Measurements from ENCODE around the gene CLPSL1. TPM values are rescaled to one million over a fixed set of nuclear protein-coding genes. Genes with fewer than 3 reads are reported as not detected.

CLPSL1 gene
- total RNA-seq, 3 donors from 2014 or later (not counting 1 experiment from before 2014, with no cell fraction given) = not detected

DNA sequence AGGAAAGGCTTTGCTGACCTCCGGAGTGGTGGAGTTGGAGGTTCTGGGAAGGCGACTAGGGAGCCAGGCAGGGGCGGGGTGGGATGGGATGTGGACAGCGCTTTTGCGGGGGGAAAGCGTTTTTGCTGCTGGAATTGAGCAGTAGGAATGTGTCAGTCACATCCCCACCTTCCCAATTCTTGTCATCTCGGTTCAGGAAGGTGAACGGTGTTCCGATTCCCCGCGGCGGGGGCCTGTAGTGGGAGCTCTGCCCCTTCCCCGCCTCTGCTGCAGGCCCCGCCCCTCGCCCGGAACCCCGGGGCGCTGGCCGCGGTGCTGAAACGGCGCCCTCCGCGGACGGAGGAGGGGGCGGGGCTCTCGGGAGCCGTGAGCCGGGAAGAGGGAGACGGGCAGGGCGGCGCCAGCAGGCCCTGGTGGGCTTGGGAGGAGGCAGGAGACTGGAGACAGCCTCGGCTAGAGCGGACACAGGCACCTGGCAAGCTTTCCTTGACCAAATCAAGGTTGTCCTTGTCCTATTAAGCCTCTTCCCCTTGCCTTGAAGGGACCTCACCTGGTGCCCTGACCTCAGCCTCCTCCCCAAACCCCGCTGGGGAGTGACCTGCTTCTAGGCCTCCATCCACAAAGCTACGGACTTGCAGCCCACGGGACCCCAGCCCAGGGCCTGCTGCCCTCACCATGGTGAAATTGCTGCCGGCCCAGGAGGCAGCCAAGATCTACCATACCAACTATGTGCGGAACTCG lies 24.3 kb downstream of the CLPSL1 start, which contains the start of gene LHFPL5:
TSS of gene LHFPL5 (plus strand) at position 357 of the 741 bp plus-strand sequence. CDS start at position 676, 319 bp downstream.
- peaks cover 15 to 26% of the 10 kb centered on the region in 2 donors for H3K27me3 Mint-ChIP-seq (ENCODE audit: low read depth in 2 of 2)
- intact Hi-C loops (cut with micrococcal nuclease) = no loop called here
- WGBS (ENCODE audit: insufficient coverage) = 11% methylated on average over 40 of the region's 40 CpGs
- H3K27ac ChIP-seq (ENCODE audit: low read length) = no peak within 1 kb of the TSS
- peaks cover 7% of the 10 kb centered on the region for H3K4me1 ChIP-seq (ENCODE audit: control insufficient read depth, insufficient read depth, low read length)
- no peak for TF ChIP-seq CTCF (IDR thresholded peaks at IDR 0.05)
- H3K4me3 Mint-ChIP-seq = no peak within 1 kb of the TSS
- peak; percentile 58 to 64 for DNase-seq
- peak; percentile 80 to 98 (median 96) for ATAC-seq
- H3K27ac Mint-ChIP-seq = no peak within 1 kb of the TSS
- H3K36me3 ChIP-seq (ENCODE audit: control insufficient read depth, insufficient read depth, low read length) = no peaks in the 10 kb centered on the region
- H3K9me3 Mint-ChIP-seq = no peaks in the 10 kb centered on the region
- H3K4me1 Mint-ChIP-seq = peaks cover 5 to 12% of the 10 kb centered on the region in 2 donors
- no peaks in the 10 kb centered on the region for H3K36me3 Mint-ChIP-seq
- H3K27me3 ChIP-seq (ENCODE audit: control insufficient read depth, insufficient read depth, low read length) = peaks cover 10% of the 10 kb centered on the region
- H3K4me3 ChIP-seq (ENCODE audit: low read length) = no peak within 1 kb of the TSS
- no peaks in the 10 kb centered on the region for H3K9me3 ChIP-seq (ENCODE audit: control insufficient read depth, insufficient read depth, low read length)

GRCh38 chr6:35808688-35809087 lies 27.9 kb downstream of the CLPSL1 start:
- WGBS (ENCODE audit: insufficient coverage) = 73% methylated on average over 3 of the region's 3 CpGs
- Histone ChIP-seq H3K27me3 (ENCODE audit: control insufficient read depth, insufficient read depth, low read length) (peaks cover 10% of the 10 kb centered on the region), H3K4me1 (ENCODE audit: control insufficient read depth, insufficient read depth, low read length) (peaks cover 7% of the 10 kb centered on the region), H3K36me3 (ENCODE audit: control insufficient read depth, insufficient read depth, low read length) (no peaks in the 10 kb centered on the region), H3K27ac (ENCODE audit: low read length) (no peak overlapping the region), H3K9me3 (ENCODE audit: control insufficient read depth, insufficient read depth, low read length) (no peaks in the 10 kb centered on the region), H3K4me3 (ENCODE audit: low read length) (no peak overlapping the region)
- ATAC-seq (no peak), DNase-seq (no peak)
- intact Hi-C loops (cut with micrococcal nuclease) = no loop called here
- TF ChIP-seq CTCF (IDR thresholded peaks at IDR 0.05) = no peak
- Mint-ChIP-seq H3K36me3 (no peaks in the 10 kb centered on the region), H3K27me3 (ENCODE audit: low read depth in 2 of 2) (peaks cover 23 to 26% of the 10 kb centered on the region in 2 donors), H3K27ac (no peak overlapping the region), H3K4me3 (no peak overlapping the region), H3K4me1 (peaks cover 5 to 16% of the 10 kb centered on the region in 2 donors), H3K9me3 (no peaks in the 10 kb centered on the region)

DNA sequence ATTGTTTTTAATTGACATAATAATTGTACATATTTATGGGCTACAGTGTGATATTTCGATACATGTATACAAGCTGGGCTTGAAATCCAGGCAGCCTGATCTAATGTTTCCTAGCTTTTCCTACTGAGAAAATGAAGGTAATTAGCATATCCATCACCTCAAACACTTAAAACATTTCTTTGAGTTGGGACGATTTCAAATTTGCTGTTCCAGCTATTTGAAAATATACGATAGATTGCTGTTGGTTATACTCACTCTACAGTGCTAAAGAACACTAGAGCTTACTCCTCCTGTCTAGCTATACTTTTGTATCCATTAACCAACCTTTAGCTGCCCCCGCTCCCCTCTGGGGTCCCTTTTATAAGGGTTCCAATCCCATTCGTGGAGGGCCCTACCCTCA lies 29.0 kb downstream of the CLPSL1 start:
- Histone ChIP-seq H3K4me1 (ENCODE audit: control insufficient read depth, insufficient read depth, low read length) (peaks cover 7% of the 10 kb centered on the region), H3K36me3 (ENCODE audit: control insufficient read depth, insufficient read depth, low read length) (no peaks in the 10 kb centered on the region), H3K9me3 (ENCODE audit: control insufficient read depth, insufficient read depth, low read length) (no peaks in the 10 kb centered on the region), H3K27me3 (ENCODE audit: control insufficient read depth, insufficient read depth, low read length) (peaks cover 10% of the 10 kb centered on the region), H3K4me3 (ENCODE audit: low read length) (no peak overlapping the region), H3K27ac (ENCODE audit: low read length) (no peak overlapping the region)
- Mint-ChIP-seq H3K4me1 (peaks cover 5 to 13% of the 10 kb centered on the region in 2 donors), H3K9me3 (no peaks in the 10 kb centered on the region), H3K27me3 (ENCODE audit: low read depth in 2 of 2) (peaks cover 21 to 26% of the 10 kb centered on the region in 2 donors), H3K36me3 (no peaks in the 10 kb centered on the region), H3K27ac (no peak overlapping the region), H3K4me3 (no peak overlapping the region)
- no peak for DNase-seq
- intact Hi-C loops (cut with micrococcal nuclease) = no loop called here
- TF ChIP-seq CTCF (IDR thresholded peaks at IDR 0.05) = no peak
- 83% methylated on average over 5 of the region's 5 CpGs for WGBS (ENCODE audit: insufficient coverage)
- no peak for ATAC-seq
